RWPE2 (cell line): ENCODE measurements around the gene RAD18.

ENCODE experiments used
- ATAC-seq: fragments of 200-7000 bp; cut with Tn5 transposase; 3 replicates; pipeline ENCODE4 v1.9.1; 2021; ENCODE audit warnings: low read depth
- DNase-seq: peaks from one replicate; pipeline ENCODE4 v3.0.0-alpha.2; 2020; ENCODE audit warnings: low spot score
- H3K27ac ChIP-seq: fragments of 450-650 bp; 2 replicates; pipeline ENCODE4 v1.5.1; 2017; ENCODE audit warnings: mild to moderate bottlenecking; ENCODE audit not compliant: poor library complexity, severe bottlenecking
- H3K27me3 ChIP-seq: fragments of 250-450 bp; sonication (Bioruptor Pico); 2 replicates; pipeline ENCODE4 v1.5.1; 2021; ENCODE audit warnings: mild to moderate bottlenecking, moderate library complexity; ENCODE audit not compliant: insufficient read depth, poor library complexity, severe bottlenecking
- H3K36me3 ChIP-seq: fragments of 250-450 bp; sonication (Bioruptor Pico); 2 replicates; pipeline ENCODE4 v1.5.1; 2020; ENCODE audit warnings: low read depth, mild to moderate bottlenecking, moderate library complexity
- H3K4me1 ChIP-seq: fragments of 250-450 bp; sonication (Bioruptor Pico); 2 replicates; pipeline ENCODE4 v1.5.1; 2021; ENCODE audit warnings: mild to moderate bottlenecking, moderate library complexity; ENCODE audit not compliant: insufficient read depth, poor library complexity, severe bottlenecking
- H3K4me3 ChIP-seq: fragments of 250-450 bp; sonication (Bioruptor Pico); 2 replicates; pipeline ENCODE4 v1.5.1; 2021; ENCODE audit warnings: mild to moderate bottlenecking, moderate library complexity; ENCODE audit not compliant: severe bottlenecking
- H3K9me3 ChIP-seq: fragments of 250-450 bp; sonication (Bioruptor Pico); 2 replicates; pipeline ENCODE4 v1.5.1; 2021; ENCODE audit warnings: mild to moderate bottlenecking, moderate library complexity; ENCODE audit not compliant: severe bottlenecking
- TF ChIP-seq, protein P1 (sequence below): fragments of 450-650 bp; IDR thresholded peaks from one replicate; pipeline ENCODE4 v1.5.1; 2017; ENCODE audit warnings: mild to moderate bottlenecking, moderate library complexity; ENCODE audit not compliant: poor library complexity, severe bottlenecking

Gene RAD18

DNA sequence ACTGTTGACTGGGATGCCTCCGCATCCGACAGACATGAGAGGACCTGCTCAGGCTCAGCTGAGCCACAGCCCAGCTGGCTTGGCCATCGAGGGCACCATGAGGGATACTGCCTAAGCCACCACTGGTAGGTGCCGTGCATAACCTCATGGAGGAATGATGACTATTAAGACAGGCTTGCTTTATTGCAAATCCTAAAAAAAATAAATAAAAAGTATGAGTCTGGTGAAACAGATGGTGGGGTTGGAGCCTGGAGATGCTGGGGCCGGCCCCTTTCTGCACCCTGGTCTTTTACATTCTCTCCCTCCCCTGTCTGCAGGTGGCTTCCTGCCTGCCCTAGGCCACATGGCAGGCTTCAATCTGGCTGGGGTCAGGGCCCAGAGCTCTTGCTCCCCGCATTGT lies 24.0 kb upstream of the RAD18 start:
- Histone ChIP-seq H3K36me3 (no peaks in the 10 kb centered on the region), H3K9me3 (no peaks in the 10 kb centered on the region), H3K27ac (no peak overlapping the region), H3K4me3 (no peak overlapping the region), H3K4me1 (no peaks in the 10 kb centered on the region), H3K27me3 (no peaks in the 10 kb centered on the region)
- TF ChIP-seq, protein P1, sequence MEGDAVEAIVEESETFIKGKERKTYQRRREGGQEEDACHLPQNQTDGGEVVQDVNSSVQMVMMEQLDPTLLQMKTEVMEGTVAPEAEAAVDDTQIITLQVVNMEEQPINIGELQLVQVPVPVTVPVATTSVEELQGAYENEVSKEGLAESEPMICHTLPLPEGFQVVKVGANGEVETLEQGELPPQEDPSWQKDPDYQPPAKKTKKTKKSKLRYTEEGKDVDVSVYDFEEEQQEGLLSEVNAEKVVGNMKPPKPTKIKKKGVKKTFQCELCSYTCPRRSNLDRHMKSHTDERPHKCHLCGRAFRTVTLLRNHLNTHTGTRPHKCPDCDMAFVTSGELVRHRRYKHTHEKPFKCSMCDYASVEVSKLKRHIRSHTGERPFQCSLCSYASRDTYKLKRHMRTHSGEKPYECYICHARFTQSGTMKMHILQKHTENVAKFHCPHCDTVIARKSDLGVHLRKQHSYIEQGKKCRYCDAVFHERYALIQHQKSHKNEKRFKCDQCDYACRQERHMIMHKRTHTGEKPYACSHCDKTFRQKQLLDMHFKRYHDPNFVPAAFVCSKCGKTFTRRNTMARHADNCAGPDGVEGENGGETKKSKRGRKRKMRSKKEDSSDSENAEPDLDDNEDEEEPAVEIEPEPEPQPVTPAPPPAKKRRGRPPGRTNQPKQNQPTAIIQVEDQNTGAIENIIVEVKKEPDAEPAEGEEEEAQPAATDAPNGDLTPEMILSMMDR = no peak
- DNase-seq = no peak
- no peak for ATAC-seq

DNA sequence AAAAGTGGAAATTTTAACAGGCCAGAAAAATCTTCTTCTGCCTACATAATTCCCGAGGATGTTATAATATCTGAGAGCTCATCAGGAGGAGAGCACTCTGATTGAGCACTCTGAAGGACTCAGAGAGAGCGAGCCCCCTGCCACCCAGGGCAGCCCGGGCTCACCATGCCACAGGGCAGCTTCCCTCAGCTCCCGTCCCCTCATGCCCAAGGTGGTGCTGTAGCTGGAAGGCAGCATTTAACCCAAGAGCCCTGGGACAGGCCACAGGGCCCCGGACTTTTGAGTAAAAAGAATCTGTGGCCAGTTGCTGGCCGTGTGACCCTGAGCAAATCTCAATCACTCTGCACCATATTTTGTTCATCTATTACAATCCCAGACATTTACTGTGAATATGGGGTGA lies 23.5 kb upstream of the RAD18 start:
- H3K4me1 ChIP-seq = no peaks in the 10 kb centered on the region
- H3K36me3 ChIP-seq = no peaks in the 10 kb centered on the region
- ATAC-seq (no peak), DNase-seq (no peak)
- H3K27ac ChIP-seq = no peak overlapping the region
- H3K9me3 ChIP-seq = no peaks in the 10 kb centered on the region
- no peak overlapping the region for H3K4me3 ChIP-seq
- H3K27me3 ChIP-seq = no peaks in the 10 kb centered on the region
- TF ChIP-seq, protein P1 = no peak

DNA sequence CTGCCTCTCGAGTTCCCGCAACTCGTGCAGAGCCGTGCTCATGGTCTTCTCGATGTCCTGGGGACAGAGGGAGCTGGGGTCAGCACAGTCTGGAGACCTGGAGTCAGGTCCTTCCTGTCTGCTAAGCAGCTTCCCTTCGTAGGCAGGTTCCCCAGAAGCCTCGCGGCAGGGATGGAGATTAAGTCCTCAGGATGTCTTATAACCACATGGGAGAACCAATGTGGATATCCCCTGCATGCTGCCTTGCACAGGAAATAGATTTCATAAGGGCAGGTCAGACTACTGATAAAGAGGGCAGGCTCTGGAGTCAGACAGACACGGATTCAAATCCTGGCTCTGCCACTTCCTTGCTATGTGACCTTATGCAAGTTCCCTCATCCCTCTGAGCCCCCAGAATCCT lies 22.6 kb upstream of the RAD18 start:
- H3K9me3 ChIP-seq = no peaks in the 10 kb centered on the region
- no peak overlapping the region for H3K4me3 ChIP-seq
- no peaks in the 10 kb centered on the region for H3K27me3 ChIP-seq
- H3K27ac ChIP-seq = no peak overlapping the region
- no peaks in the 10 kb centered on the region for H3K36me3 ChIP-seq
- ATAC-seq = no peak
- DNase-seq = no peak
- no peaks in the 10 kb centered on the region for H3K4me1 ChIP-seq
- TF ChIP-seq, protein P1 = no peak

DNA sequence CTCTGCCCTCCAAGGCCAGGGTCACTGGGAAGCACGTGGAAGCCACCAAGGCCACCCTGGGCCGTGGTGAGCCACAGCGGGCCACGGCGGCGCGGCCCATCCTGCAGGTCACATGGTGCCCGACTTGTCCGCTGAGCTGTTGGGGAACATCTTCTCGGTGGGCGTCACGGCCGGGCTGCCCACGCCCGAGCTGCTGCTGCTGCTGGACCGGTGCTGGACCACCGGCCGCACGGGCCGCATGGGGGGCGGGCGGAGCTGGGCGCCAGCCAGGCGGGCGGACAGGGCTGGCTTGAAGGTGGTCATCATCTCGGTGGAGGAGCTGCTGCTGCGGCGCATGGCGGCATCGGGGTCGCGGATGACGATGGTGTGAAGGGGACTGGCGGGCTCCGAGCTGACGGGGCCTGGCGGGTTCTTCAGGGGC lies 22.1 kb upstream of the RAD18 start:
- H3K4me3 ChIP-seq = no peak overlapping the region
- TF ChIP-seq, protein P1 = no peak

DNA sequence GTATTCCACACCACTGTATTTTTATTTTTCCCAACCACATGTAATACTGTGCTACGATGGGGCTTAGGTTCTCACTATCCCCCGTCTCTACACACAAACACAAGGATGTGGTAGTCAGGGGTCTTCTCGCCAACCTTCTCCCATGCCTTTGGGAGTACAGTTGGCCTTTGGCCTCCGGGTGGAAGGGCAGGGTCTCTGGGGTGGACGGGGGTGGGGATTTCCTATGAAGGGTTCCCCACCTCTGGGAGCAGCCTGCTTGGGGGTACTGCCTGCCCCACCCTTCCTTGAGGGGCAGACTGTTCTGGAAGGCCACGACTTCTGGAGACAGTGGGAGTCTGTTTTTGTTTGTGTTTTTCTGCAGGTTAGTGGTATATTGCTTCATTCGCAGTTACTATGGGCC lies 21.3 kb upstream of the RAD18 start:
- H3K27ac ChIP-seq = no peak overlapping the region
- no peak for DNase-seq
- no peak overlapping the region for H3K4me3 ChIP-seq
- H3K36me3 ChIP-seq = no peaks in the 10 kb centered on the region
- H3K27me3 ChIP-seq = no peaks in the 10 kb centered on the region
- no peak for ATAC-seq
- TF ChIP-seq, protein P1 = no peak
- no peaks in the 10 kb centered on the region for H3K4me1 ChIP-seq
- H3K9me3 ChIP-seq = no peaks in the 10 kb centered on the region

More for the DNA sequence above, 22.1 kb upstream of the RAD18 start:
- DNase-seq (no peak), ATAC-seq (no peak)
- Histone ChIP-seq H3K27me3 (no peaks in the 10 kb centered on the region), H3K36me3 (no peaks in the 10 kb centered on the region), H3K9me3 (no peaks in the 10 kb centered on the region), H3K4me1 (no peaks in the 10 kb centered on the region), H3K27ac (no peak overlapping the region)
